GM12892 (cell line): ENCODE data around the gene SMIM29.

ENCODE experiments used
- POLR2A ChIP-seq: IDR thresholded peaks from 2 replicates; pipeline ENCODE4 v1.6.1; 2011; ENCODE audit warnings: low read depth, low read length, control low read depth
- POLR2AphosphoS5 ChIP-seq: IDR thresholded peaks from 2 replicates; pipeline ENCODE4 v1.6.1; 2011; ENCODE audit warnings: low read depth, low read length, control low read depth
- TAF1 ChIP-seq: IDR thresholded peaks from 2 replicates; pipeline ENCODE4 v1.6.1; 2011; ENCODE audit warnings: low read depth, mild to moderate bottlenecking, control low read depth, low read length, borderline replicate concordance

GRCh38 chr6:34267746-34268145 lies 18.9 kb upstream of the SMIM29 start:
- TF ChIP-seq POLR2A = no peak
- no peak for TF ChIP-seq TAF1
- no peak for TF ChIP-seq POLR2AphosphoS5
